ENCODE measurements around the gene RNF14.

The RNF14 gene

DNA sequence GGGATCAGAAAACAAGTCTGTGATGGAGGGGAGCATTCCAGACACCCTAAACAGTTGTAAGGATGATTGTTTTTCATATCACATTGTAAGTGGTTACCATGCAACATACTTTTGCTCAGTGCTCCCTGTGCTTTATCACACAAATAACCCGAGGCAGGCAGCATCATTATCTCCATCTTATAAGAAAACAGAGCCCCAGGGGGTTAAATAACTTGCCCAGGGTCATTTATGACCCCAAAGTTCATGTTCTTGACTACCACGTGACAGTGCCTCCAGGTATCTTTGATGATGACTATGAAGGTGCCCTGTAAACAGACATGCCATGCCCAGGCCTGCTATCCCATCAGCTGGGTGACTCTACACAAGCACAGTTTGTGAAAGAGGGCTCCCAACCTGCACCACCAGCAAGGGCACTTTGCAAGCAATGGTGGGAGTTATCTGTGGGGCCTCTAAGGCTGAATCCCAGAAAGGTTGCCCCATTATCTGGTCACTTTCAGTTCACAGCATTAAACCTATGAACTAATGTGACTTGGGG is 34.4 kb downstream of the RNF14 start:
- TF ChIP-seq, protein P1, sequence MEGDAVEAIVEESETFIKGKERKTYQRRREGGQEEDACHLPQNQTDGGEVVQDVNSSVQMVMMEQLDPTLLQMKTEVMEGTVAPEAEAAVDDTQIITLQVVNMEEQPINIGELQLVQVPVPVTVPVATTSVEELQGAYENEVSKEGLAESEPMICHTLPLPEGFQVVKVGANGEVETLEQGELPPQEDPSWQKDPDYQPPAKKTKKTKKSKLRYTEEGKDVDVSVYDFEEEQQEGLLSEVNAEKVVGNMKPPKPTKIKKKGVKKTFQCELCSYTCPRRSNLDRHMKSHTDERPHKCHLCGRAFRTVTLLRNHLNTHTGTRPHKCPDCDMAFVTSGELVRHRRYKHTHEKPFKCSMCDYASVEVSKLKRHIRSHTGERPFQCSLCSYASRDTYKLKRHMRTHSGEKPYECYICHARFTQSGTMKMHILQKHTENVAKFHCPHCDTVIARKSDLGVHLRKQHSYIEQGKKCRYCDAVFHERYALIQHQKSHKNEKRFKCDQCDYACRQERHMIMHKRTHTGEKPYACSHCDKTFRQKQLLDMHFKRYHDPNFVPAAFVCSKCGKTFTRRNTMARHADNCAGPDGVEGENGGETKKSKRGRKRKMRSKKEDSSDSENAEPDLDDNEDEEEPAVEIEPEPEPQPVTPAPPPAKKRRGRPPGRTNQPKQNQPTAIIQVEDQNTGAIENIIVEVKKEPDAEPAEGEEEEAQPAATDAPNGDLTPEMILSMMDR (conservative IDR thresholded peaks at IDR 0.05), result no peak
- no peak for TF ChIP-seq ZFX (IDR thresholded peaks at IDR 0.05)
- H3K27ac ChIP-seq, result no peak overlapping the region

DNA sequence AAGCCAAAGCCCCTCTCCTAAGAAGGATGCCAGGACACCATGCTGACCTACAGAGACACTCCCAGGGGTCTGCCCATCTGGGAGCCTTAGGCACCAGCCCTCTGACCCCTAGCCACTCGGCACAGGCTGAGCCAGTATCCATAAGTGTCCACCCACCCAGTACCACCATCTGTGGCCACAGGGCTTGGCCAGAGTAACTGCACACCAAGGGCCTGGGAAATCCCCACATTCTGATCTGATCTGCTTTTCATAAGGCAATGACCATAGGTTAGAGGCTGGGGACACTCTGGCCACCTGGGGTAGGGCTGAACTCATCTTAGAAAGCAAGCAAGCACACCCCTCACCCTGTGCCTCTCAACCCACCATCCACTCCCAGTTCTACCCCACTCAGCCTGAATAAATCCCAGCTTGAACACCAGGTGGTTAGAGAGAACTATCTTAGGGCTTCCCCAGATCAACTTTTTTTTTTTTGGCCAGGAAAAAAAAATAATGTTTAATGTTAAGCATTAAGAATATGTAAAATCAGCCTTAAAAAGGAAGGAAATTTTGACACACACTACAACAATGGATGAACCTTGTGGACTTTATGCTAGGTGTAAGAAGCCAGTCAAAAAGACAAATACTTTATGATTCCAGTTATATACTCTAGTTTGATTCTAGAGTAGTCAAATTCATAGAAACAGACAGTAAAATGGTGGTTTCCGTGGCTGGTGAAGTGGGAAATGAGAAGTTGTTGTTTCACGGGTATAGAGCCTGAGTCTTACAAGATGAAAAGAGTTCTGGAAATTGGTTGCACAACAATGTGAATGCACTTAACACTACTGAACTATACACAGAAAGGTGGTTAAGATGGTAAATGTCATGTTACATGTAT is 37.7 kb downstream of the RNF14 start:
- no peak overlapping the region for H3K27ac ChIP-seq
- TF ChIP-seq, protein P1 (conservative IDR thresholded peaks at IDR 0.05), result no peak
- no peak for TF ChIP-seq ZFX (IDR thresholded peaks at IDR 0.05)

GRCh38 chr5:142007237-142007544 is 38.3 kb downstream of the RNF14 start:
- H3K27ac ChIP-seq, result no peak overlapping the region

DNA sequence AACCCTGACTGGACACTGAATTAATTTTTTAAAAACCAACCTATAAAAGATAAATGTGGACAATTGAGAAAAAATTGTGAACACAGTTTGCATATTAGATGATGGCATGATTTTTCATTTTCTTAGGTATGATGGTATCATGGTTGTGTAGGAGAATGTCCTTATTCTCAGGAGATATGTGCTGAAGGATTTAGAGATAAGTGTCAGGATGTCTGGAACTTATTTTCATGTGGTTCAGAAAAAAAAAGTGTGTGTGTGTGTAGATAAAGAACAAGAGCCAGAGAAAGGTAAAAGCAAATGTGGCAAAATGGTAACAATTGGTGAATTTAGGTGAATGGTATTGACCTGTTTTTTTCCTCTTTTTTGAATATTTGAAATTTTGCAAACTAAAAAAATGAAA is 39.9 kb downstream of the RNF14 start:
- TF ChIP-seq, protein P1 (conservative IDR thresholded peaks at IDR 0.05), result no peak
- H3K27ac ChIP-seq, result no peak overlapping the region

More at GRCh38 chr5:142007237-142007544, 38.3 kb downstream of the RNF14 start:
- TF ChIP-seq, protein P1 (conservative IDR thresholded peaks at IDR 0.05), result no peak
- no peak for TF ChIP-seq ZFX (IDR thresholded peaks at IDR 0.05)

- H3K27ac ChIP-seq, result no peak overlapping the region
- TF ChIP-seq, protein P1 (conservative IDR thresholded peaks at IDR 0.05), result no peak
Observed at GRCh38 chr5:142009886-142010285, 41.0 kb downstream of the RNF14 start.

GRCh38 chr5:142011572-142012185 is 42.8 kb downstream of the RNF14 start:
- TF ChIP-seq, protein P1 (conservative IDR thresholded peaks at IDR 0.05), result no peak
- no peak for TF ChIP-seq ZFX (IDR thresholded peaks at IDR 0.05)
- no peak overlapping the region for H3K27ac ChIP-seq

- H3K27ac ChIP-seq, result peak overlapping the region; percentile 82
- TF ChIP-seq ZFX (IDR thresholded peaks at IDR 0.05), result no peak
- TF ChIP-seq, protein P1 (conservative IDR thresholded peaks at IDR 0.05), result peak; percentile 72
Observed at GRCh38 chr5:142012186-142012785, 43.4 kb downstream of the RNF14 start.

Measured in C4-2B (cell line).